IMR-90 (cell line): ENCODE measurements around the gene TRAF4. TPM values are rescaled to one million over a fixed set of nuclear protein-coding genes. Genes with fewer than 3 reads are reported as not detected.

ENCODE experiments used
- CTCF ChIP-seq: conservative IDR thresholded peaks from 2 replicates; pipeline ENCODE4 v1.5.1; 2012; ENCODE audit warnings: mild to moderate bottlenecking, low read depth, low read length, improper control_type of control experiment
- RCOR1 ChIP-seq: IDR thresholded peaks from 2 replicates; pipeline ENCODE4 v1.6.1; 2012; ENCODE audit warnings: mild to moderate bottlenecking, low read length, improper control_type of control experiment; ENCODE audit not compliant: insufficient replicate concordance
- polyA plus RNA-seq, 3 experiments: library from polyadenylated mRNA; depleted of rRNA; stranded (reverse); fragments of >200 nt; gene quantifications; 2 replicates each; pipeline ENCODE4 v1.2.3, GENCODE V29; 2012; ENCODE audit warnings: low replicate concordance in 1 of 3
- total RNA-seq: library from RNA; depleted of rRNA; stranded (reverse); fragments of >200 nt; gene quantifications from 2 replicates; pipeline ENCODE4 v1.2.3, GENCODE V29; 2012

TRAF4 gene
- total and polyA plus RNA-seq, 2 of the 4 experiments (the other 2 are of a cell fraction), result 36.9 to 63.2 TPM

GRCh38 chr17:28740406-28741357 lies 3.1 kb upstream of the TRAF4 start (continued):
- TF ChIP-seq CTCF (no peak), RCOR1 (no peak)
